Measurements from ENCODE around the gene RNF157. TPM values are rescaled to one million over a fixed set of nuclear protein-coding genes. Genes with fewer than 3 reads are reported as not detected.

Gene RNF157
- total RNA-seq, 1 donor from 2014 or later = 18.7 TPM

- no peak overlapping the region for H3K4me3 Mint-ChIP-seq (ENCODE audit: unreplicated experiment)
Observed at GRCh38 chr17:76184290-76184689, 56.0 kb downstream of the RNF157 start.

GRCh38 chr17:76182016-76182764 lies 58.1 kb downstream of the RNF157 start:
- Mint-ChIP-seq H3K27ac (ENCODE audit: unreplicated experiment) (no peak overlapping the region), H3K27me3 (ENCODE audit: unreplicated experiment) (peaks cover 2% of the 10 kb centered on the region), H3K9me3 (ENCODE audit: unreplicated experiment) (no peaks in the 10 kb centered on the region), H3K4me3 (ENCODE audit: unreplicated experiment) (no peak overlapping the region), H3K4me1 (ENCODE audit: unreplicated experiment) (peaks cover 8% of the 10 kb centered on the region), H3K36me3 (ENCODE audit: low read depth, unreplicated experiment) (no peaks in the 10 kb centered on the region)
- DNase-seq (ENCODE audit: low spot score) = peak; percentile 93
- peak; percentile 89 for TF ChIP-seq CTCF (IDR thresholded peaks at IDR 0.05; ENCODE audit: unreplicated experiment)

More at GRCh38 chr17:76184290-76184689, 56.0 kb downstream of the RNF157 start:
- Mint-ChIP-seq H3K27me3 (ENCODE audit: unreplicated experiment) (no peaks in the 10 kb centered on the region), H3K27ac (ENCODE audit: unreplicated experiment) (no peak overlapping the region), H3K36me3 (ENCODE audit: low read depth, unreplicated experiment) (no peaks in the 10 kb centered on the region), H3K9me3 (ENCODE audit: unreplicated experiment) (no peaks in the 10 kb centered on the region), H3K4me1 (ENCODE audit: unreplicated experiment) (peaks cover 8% of the 10 kb centered on the region)
- DNase-seq (ENCODE audit: low spot score) = no peak
- no peak for TF ChIP-seq CTCF (IDR thresholded peaks at IDR 0.05; ENCODE audit: unreplicated experiment)

GRCh38 chr17:76179496-76180467 lies 60.5 kb downstream of the RNF157 start:
- no peak for TF ChIP-seq CTCF (IDR thresholded peaks at IDR 0.05; ENCODE audit: unreplicated experiment)
- Mint-ChIP-seq H3K4me1 (ENCODE audit: unreplicated experiment) (peaks cover 8% of the 10 kb centered on the region), H3K27me3 (ENCODE audit: unreplicated experiment) (peaks cover 2% of the 10 kb centered on the region), H3K27ac (ENCODE audit: unreplicated experiment) (peak overlapping the region; percentile 76), H3K9me3 (ENCODE audit: unreplicated experiment) (no peaks in the 10 kb centered on the region), H3K36me3 (ENCODE audit: low read depth, unreplicated experiment) (no peaks in the 10 kb centered on the region), H3K4me3 (ENCODE audit: unreplicated experiment) (no peak overlapping the region)
- no peak for DNase-seq (ENCODE audit: low spot score)

- no peaks in the 10 kb centered on the region for H3K9me3 Mint-ChIP-seq (ENCODE audit: unreplicated experiment)
- no peak overlapping the region for H3K4me3 Mint-ChIP-seq (ENCODE audit: unreplicated experiment)
- DNase-seq (ENCODE audit: low spot score) = no peak
- TF ChIP-seq CTCF (IDR thresholded peaks at IDR 0.05; ENCODE audit: unreplicated experiment) = no peak
- H3K36me3 Mint-ChIP-seq (ENCODE audit: low read depth, unreplicated experiment) = no peaks in the 10 kb centered on the region
- H3K27me3 Mint-ChIP-seq (ENCODE audit: unreplicated experiment) = peaks cover 2% of the 10 kb centered on the region
- peaks cover 8% of the 10 kb centered on the region for H3K4me1 Mint-ChIP-seq (ENCODE audit: unreplicated experiment)
- H3K27ac Mint-ChIP-seq (ENCODE audit: unreplicated experiment) = no peak overlapping the region
Observed at GRCh38 chr17:76178124-76178523, 62.2 kb downstream of the RNF157 start.

All from endothelial cell (in vitro differentiated cells).